Bronchial epithelial cell (primary cell): ENCODE data around the gene SRGAP3. TPM values are rescaled to one million over a fixed set of nuclear protein-coding genes. Genes with fewer than 3 reads are reported as not detected.

ENCODE experiments used
- DNase-seq: peaks from one replicate; pipeline ENCODE4 v3.0.0-alpha.2; 2010; ENCODE audit warnings: low read depth
- FAIRE-seq: peaks from 2 replicates; lab custom pipeline; 2011; peaks lifted over from hg19 to GRCh38; lab: Jason Lieb, UNC
- H3K27me3 ChIP-seq: 2 replicates; pipeline ENCODE4 v1.5.1; 2011; ENCODE audit warnings: low read length; ENCODE audit not compliant: control insufficient read depth, insufficient read depth
- H3K36me3 ChIP-seq: 2 replicates; pipeline ENCODE4 v1.5.1; 2011; ENCODE audit warnings: low read length; ENCODE audit not compliant: control insufficient read depth, insufficient read depth
- H3K4me3 ChIP-seq: 2 replicates; pipeline ENCODE4 v1.5.1; 2011; ENCODE audit warnings: mild to moderate bottlenecking, low read depth, low read length, control low read depth
- CTCF ChIP-seq: IDR thresholded peaks from 2 replicates; pipeline ENCODE4 v1.5.1; 2011; ENCODE audit warnings: mild to moderate bottlenecking, moderate library complexity, low read length, control low read depth, inconsistent platforms; ENCODE audit not compliant: insufficient read depth, severe bottlenecking
- total RNA-seq: library from RNA; depleted of rRNA; stranded (reverse); fragments of >200 nt; gene quantifications from 2 replicates; pipeline ENCODE4 v1.2.1, GENCODE V29; 2014

The SRGAP3 gene
- total RNA-seq, 1 donor from 2014 or later: 30.5 TPM

- TF ChIP-seq CTCF: no peak
- H3K4me3 ChIP-seq: no peak overlapping the region
- DNase-seq: no peak
- FAIRE-seq: no peak
- no peaks in the 10 kb centered on the region for H3K27me3 ChIP-seq
- no peaks in the 10 kb centered on the region for H3K36me3 ChIP-seq
Observed at GRCh38 chr3:8953313-8953712, 296.1 kb downstream of the SRGAP3 start.

GRCh38 chr3:8952130-8952529, 297.3 kb downstream of the SRGAP3 start:
- Histone ChIP-seq H3K4me3 (no peak overlapping the region), H3K36me3 (no peaks in the 10 kb centered on the region), H3K27me3 (no peaks in the 10 kb centered on the region)
- FAIRE-seq (no peak), DNase-seq (peak; percentile 53)
- TF ChIP-seq CTCF: no peak

GRCh38 chr3:8945890-8946600, 303.4 kb downstream of the SRGAP3 start:
- no peaks in the 10 kb centered on the region for H3K36me3 ChIP-seq
- no peaks in the 10 kb centered on the region for H3K27me3 ChIP-seq
- FAIRE-seq (no peak), DNase-seq (no peak)
- H3K4me3 ChIP-seq: no peak overlapping the region
- TF ChIP-seq CTCF: no peak

- TF ChIP-seq CTCF: no peak
- no peaks in the 10 kb centered on the region for H3K27me3 ChIP-seq
- no peak overlapping the region for H3K4me3 ChIP-seq
- DNase-seq: no peak
- FAIRE-seq: no peak
- peaks cover 3% of the 10 kb centered on the region for H3K36me3 ChIP-seq
Observed at GRCh38 chr3:8942746-8943488, 306.5 kb downstream of the SRGAP3 start.

DNA sequence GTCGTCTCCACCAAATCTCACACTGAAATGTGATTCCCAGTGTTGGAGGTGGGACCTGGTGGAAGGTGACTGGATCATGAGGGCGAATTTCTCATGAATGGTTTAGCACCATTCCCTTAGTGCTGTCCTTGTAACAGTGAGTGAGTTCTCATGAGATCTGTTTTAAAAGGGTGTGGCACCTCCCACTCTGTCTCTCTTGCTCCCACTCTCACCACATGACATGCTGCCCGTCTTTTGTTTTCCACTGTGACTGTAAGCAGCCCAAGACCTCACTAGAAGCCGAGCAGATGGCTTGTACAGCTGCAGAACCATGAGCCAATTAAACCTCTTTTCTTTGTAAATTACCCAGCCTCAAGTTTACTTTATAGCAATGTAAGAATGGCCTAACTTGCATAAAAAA, 307.3 kb downstream of the SRGAP3 start:
- DNase-seq (no peak), FAIRE-seq (peak; percentile 13)
- Histone ChIP-seq H3K36me3 (peaks cover 3% of the 10 kb centered on the region), H3K27me3 (no peaks in the 10 kb centered on the region), H3K4me3 (no peak overlapping the region)
- no peak for TF ChIP-seq CTCF
